ENCODE data around the gene KCNIP4. TPM values are rescaled to one million over a fixed set of nuclear protein-coding genes. Genes with fewer than 3 reads are reported as not detected.

Gene KCNIP4
- polyA plus RNA-seq, 3 donors, result 0.09 to 0.25 TPM; not detected in 1

DNA sequence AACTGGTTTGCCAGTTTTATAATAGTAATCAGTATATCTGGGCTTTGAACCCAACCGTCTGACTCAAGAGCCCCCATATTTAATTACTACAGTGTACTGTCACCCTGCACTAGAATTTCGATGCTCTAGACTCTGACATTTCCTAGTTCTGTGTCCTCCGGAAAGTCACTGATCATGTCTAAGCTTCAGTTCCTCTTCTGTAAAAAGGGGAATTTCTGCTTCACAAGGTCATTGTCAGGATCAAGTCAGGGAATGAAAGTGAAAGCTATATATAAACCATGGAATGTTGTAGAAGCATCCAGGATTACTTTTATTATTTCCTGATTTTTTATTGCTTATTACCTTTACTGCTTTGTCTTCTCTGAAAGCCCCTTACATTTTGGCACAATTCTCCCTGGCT lies 4.0 kb upstream of the KCNIP4 start:
- H3K27me3 ChIP-seq (ENCODE audit: control insufficient read depth in 2 of 2, insufficient read depth in 2 of 2, low read length in 2 of 2), result peaks cover 9 to 25% of the 10 kb centered on the region in 2 donors
- peaks cover 0 to 9% of the 10 kb centered on the region in 2 donors for H3K9me3 ChIP-seq (replicated peaks in 1 of 2; ENCODE audit: control insufficient read depth in 1 of 2, insufficient read depth in 1 of 2, low read length in 2 of 2)
- H3K9ac ChIP-seq (ENCODE audit: insufficient read depth, low read length, poor library complexity, severe bottlenecking), result no peak overlapping the region
- H3K4me3 ChIP-seq (replicated peaks in 1 of 3; ENCODE audit: low read depth in 2 of 3, low read length in 3 of 3), result no peak overlapping the region
- intact Hi-C loops (cut with micrococcal nuclease), result no loop called here
- Mint-ChIP-seq H3K27me3 (ENCODE audit: low read depth in 3 of 3) (peaks cover 25 to 32% (median 28%) of the 10 kb centered on the region in 3 donors), H3K9me3 (peaks cover 0 to 15% (median 0%) of the 10 kb centered on the region in 7 donors), H3K4me1 (no peaks in the 10 kb centered on the region), H3K27ac (no peak overlapping the region), H3K36me3 (no peaks in the 10 kb centered on the region), H3K4me3 (no peak overlapping the region)
- H3K4me2 ChIP-seq (replicated peaks; ENCODE audit: extremely low read depth, low read length, poor library complexity, severe bottlenecking), result no peak overlapping the region
- H3K79me2 ChIP-seq (ENCODE audit: insufficient read depth, low read length), result no peaks in the 10 kb centered on the region
- H3K27ac ChIP-seq (ENCODE audit: low read depth in 1 of 2, low read length in 2 of 2), result no peak overlapping the region
- DNase-seq, result no peak
- 0% methylated on average over 1 of the region's 3 CpGs for WGBS (ENCODE audit: insufficient coverage)
- TF ChIP-seq, protein P1, sequence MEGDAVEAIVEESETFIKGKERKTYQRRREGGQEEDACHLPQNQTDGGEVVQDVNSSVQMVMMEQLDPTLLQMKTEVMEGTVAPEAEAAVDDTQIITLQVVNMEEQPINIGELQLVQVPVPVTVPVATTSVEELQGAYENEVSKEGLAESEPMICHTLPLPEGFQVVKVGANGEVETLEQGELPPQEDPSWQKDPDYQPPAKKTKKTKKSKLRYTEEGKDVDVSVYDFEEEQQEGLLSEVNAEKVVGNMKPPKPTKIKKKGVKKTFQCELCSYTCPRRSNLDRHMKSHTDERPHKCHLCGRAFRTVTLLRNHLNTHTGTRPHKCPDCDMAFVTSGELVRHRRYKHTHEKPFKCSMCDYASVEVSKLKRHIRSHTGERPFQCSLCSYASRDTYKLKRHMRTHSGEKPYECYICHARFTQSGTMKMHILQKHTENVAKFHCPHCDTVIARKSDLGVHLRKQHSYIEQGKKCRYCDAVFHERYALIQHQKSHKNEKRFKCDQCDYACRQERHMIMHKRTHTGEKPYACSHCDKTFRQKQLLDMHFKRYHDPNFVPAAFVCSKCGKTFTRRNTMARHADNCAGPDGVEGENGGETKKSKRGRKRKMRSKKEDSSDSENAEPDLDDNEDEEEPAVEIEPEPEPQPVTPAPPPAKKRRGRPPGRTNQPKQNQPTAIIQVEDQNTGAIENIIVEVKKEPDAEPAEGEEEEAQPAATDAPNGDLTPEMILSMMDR (IDR thresholded peaks at IDR 0.05), result no peak
- H3K4me1 ChIP-seq (ENCODE audit: control insufficient read depth in 1 of 2, insufficient read depth in 2 of 2, low read length in 2 of 2), result no peaks in the 10 kb centered on the region
- no peak overlapping the region for H2AFZ ChIP-seq (ENCODE audit: insufficient read depth, low read depth, low read length, poor library complexity, severe bottlenecking)
- no peaks in the 10 kb centered on the region for H4K20me1 ChIP-seq (ENCODE audit: insufficient read depth, low read length)
- no peaks in the 10 kb centered on the region for H3K36me3 ChIP-seq (replicated peaks in 1 of 2; ENCODE audit: control insufficient read depth in 1 of 2, insufficient read depth in 2 of 2, low read length in 2 of 2)

DNA sequence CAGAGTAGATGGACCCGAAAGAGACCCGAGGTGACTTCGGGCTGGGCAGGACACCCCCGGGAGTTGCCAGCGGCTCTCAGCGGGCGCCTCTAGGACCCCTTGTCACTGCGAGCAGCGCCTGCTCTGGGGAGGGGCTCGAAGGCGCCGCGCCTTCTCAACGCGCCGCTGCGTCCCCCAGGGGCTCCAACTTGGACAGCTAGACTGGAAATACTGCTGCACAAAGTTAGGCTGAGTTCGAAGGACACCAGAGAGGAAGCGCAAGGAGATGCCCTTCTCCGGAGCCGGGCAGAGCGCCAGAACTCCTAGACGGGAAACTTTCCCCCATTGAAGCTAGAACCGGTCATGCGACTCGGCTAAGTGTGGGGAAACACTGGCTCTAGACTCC lies 493 bp upstream of the KCNIP4 start:
- peak overlapping the region in 1 of 2 donors; percentile 61 for H3K4me3 Mint-ChIP-seq
- Histone ChIP-seq H3K4me1 (ENCODE audit: control insufficient read depth in 1 of 2, insufficient read depth in 2 of 2, low read length in 2 of 2) (no peaks in the 10 kb centered on the region), H2AFZ (ENCODE audit: insufficient read depth, low read depth, low read length, poor library complexity, severe bottlenecking) (no peak overlapping the region), H3K9ac (ENCODE audit: insufficient read depth, low read length, poor library complexity, severe bottlenecking) (no peak overlapping the region), H4K20me1 (ENCODE audit: insufficient read depth, low read length) (no peaks in the 10 kb centered on the region), H3K27ac (ENCODE audit: low read depth in 1 of 2, low read length in 2 of 2) (no peak overlapping the region), H3K79me2 (ENCODE audit: insufficient read depth, low read length) (no peaks in the 10 kb centered on the region), H3K27me3 (ENCODE audit: control insufficient read depth in 2 of 2, insufficient read depth in 2 of 2, low read length in 2 of 2) (peaks cover 12 to 30% of the 10 kb centered on the region in 2 donors), H3K9me3 (replicated peaks in 1 of 2; ENCODE audit: control insufficient read depth in 1 of 2, insufficient read depth in 1 of 2, low read length in 2 of 2) (peaks cover 0 to 12% of the 10 kb centered on the region in 2 donors), H3K36me3 (replicated peaks in 1 of 2; ENCODE audit: control insufficient read depth in 1 of 2, insufficient read depth in 2 of 2, low read length in 2 of 2) (no peaks in the 10 kb centered on the region), H3K4me3 (replicated peaks in 1 of 3; ENCODE audit: low read depth in 2 of 3, low read length in 3 of 3) (no peak overlapping the region), H3K4me2 (replicated peaks; ENCODE audit: extremely low read depth, low read length, poor library complexity, severe bottlenecking) (no peak overlapping the region)
- no peak for DNase-seq
- intact Hi-C loops (cut with micrococcal nuclease), result no loop called here
- H3K36me3 Mint-ChIP-seq, result no peaks in the 10 kb centered on the region
- H3K9me3 Mint-ChIP-seq, result peaks cover 0 to 18% (median 2%) of the 10 kb centered on the region in 7 donors
- no peak overlapping the region for H3K27ac Mint-ChIP-seq
- peaks cover 27 to 41% (median 31%) of the 10 kb centered on the region in 3 donors for H3K27me3 Mint-ChIP-seq (ENCODE audit: low read depth in 3 of 3)
- WGBS (ENCODE audit: insufficient coverage), result 4% methylated on average over 23 of the region's 26 CpGs
- TF ChIP-seq, protein P1 (IDR thresholded peaks at IDR 0.05), result no peak
- no peaks in the 10 kb centered on the region for H3K4me1 Mint-ChIP-seq

All from CD14-positive monocyte (primary cell).